DMS 273 treated with DMSO at 0.1 percent for 48 hours (cell line): ENCODE data around the gene RUNX3.
"Not testable (repeated sequence)": the region's sequence is repeated elsewhere in the genome, so short reads cannot be mapped to it uniquely, and the experiment has no call there.

ENCODE experiments used
- DNase-seq: peaks from one replicate; lab custom pipeline; 2025; lab: John Stamatoyannopoulos, UW

Gene RUNX3

DNA sequence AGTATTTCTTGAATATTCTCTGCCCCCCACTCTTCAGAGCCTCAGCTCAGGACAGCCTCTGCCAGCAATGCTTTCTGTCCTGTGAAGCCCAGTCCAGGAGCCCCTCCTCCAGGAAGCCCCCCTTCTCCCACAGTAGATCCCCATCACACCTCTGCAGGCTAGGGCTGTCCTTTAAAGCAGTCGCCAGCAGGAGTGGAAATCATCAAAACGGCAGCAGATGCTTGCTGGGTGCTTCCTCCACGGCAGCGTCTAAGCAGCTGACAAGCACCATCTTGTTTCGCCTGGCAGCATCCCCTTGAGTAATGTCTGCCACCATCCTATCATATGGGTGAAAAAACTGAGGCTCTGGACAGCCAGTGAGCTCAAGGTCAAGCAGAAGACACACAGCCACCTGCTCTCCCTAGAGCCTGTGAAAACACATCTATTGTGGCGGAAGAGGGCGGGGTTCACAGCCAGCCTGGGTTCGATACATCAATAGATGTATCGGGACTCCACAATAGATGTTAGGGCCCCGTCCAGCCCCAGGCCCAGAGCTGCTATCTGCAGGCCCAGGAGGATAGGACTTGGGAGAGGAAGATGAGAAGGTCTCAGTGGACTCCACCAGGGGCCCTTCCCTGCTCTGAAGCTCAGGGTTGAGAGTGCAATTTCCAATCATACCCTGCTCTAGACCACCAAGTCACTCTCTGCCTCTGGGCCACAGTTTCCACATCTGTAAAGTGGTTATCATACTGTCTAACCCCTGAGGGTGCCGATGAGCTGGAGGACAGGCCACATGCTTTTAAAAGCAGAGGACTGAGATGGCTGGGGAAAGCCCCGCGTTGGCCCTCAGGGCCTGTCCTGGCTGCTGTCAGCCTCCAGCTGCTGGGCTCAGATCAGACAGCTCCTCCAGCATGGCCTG is 17.5 kb downstream of the RUNX3 start:
- no peak for DNase-seq

DNA sequence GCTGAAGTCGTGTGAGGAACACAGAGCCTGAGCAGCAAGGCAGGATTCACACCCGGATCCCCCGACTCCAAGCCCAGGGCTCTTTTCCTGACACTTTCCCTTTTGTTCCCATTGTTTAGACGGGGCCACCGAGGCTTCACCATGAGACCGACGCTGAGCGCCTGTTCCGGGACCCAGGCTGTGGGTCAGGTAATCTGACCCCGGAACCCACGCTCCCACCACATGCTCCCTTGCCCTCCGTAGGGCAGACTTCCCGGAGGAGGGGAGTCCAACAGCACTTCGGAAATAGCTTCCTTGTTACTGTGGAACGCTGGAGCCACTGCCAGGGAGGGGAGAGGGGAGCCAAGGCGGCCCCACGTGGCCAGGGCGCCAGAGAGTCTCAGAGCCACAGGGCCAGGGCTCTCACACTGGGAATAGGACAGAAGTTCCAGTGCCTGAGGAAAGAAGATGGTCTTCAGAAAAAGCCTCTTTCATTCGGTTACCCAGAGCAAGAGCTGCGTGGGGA is 18.4 kb downstream of the RUNX3 start:
- no peak for DNase-seq

DNA sequence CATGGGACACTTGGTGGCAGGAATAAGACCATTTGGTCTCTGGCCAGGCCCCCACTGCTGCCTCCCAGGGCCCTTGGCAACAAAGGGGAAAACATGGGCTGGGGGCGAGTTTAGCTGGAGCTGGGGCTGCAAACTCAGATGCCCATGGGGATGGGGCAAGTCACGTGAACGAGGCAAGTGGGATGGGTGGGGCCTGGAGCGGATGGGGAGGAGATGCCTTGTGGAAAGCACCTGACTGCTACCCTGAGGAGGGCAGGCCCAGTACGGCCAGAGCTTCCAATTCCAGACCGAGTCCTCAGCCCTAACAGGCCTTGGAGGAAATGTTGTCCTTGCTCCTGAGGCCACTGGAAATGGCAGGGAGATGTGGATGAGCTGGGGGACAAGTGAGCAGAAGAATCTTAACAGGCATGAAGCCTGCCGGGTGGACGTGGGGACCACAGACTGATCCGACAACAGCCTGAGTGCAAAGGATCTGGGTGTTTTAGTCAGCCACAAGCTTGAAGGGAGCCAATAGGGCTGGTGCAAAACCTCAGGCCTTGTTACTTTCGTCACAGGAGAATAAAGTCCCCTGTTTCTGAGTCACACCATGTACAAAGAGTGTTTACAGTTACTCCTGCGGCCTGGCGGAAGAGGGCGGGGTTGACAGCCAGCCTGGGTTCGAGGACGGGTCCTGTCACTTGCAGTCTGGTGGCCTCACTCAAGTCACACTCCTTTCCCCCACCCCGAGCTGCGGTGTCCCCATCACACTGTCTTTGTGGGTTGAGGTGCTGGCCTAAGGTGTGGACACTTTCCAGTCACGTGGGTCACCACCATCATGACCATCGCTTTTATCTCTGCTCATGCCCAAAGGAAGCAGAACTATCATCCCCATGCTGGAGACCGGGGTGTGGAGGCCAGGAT is 19.1 kb downstream of the RUNX3 start:
- DNase-seq, result no peak

DNA sequence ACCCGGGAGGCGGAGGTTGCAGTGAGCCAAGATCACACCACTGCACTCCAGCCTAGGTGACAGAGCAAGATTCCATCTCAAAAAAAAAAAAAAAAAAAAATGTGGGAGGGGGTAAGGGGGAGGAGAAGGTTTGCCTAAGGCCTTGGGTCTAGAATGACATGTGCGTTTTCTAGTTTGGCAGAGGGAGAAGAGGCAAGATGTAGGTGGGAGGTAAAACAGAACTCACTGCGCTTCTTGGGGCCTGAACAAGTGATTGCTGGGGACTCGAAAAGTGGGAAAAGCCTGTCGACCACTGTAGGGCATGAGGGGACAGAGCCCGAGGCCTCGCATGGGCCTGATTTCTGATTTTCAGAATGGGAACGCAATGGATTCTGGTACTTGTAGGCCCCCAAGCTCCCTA is 19.9 kb downstream of the RUNX3 start:
- no peak for DNase-seq

DNA sequence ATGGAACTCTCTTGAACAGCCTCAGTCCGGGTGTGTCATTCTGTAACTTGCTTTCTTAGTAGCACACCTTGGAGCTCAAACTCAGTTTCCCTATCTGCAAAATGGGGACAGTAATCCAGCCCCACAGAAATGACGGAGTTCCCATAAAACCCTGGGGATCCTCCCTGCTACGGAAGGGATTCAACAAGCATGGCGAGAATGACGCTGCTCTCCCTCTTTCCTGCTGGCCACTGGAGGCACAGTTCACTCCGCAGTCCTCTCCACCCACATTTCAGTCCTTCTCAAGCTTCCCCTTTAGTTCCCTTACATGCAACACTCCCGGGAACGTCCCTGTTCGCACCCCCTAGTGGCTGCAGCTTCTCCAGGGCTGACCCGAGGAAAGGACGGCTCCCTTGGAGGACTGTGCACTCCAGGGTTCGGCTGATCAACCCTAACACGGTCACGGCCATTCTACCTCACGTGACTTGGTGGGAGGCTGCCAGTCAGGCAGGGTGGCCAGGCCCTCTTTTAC is 20.6 kb downstream of the RUNX3 start:
- no peak for DNase-seq

DNA sequence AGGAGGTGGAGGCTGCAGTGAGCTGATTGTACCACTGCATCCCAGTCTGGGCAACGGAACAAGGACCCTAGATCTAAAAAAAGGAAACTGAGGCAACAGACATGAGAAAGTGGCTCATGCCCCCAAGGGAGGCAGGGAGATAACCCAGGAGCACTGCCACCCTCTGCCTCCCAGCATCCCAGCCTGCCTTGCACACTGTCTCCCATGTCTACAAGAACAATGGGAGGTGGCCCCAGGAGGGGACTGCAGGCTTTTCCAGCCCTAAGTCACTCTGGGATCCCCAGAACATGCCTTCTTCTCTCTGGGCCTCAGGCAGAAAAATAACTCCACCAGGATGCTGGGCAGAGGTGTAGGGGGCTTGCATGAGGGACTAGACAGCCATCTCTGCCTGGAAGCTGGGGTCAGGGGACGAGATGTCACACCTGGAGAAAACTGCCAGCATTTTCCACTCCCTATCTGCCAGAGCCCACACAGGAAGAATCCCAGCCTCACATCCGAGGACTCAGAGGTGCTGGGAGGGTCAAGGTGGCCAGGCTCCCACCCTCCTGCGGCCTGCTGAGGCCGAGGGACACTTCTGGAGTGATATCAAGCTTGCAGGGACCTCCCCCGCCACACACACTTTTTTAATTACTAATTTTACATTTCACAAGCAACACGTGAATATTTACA is 21.4 kb downstream of the RUNX3 start:
- no peak for DNase-seq

DNA sequence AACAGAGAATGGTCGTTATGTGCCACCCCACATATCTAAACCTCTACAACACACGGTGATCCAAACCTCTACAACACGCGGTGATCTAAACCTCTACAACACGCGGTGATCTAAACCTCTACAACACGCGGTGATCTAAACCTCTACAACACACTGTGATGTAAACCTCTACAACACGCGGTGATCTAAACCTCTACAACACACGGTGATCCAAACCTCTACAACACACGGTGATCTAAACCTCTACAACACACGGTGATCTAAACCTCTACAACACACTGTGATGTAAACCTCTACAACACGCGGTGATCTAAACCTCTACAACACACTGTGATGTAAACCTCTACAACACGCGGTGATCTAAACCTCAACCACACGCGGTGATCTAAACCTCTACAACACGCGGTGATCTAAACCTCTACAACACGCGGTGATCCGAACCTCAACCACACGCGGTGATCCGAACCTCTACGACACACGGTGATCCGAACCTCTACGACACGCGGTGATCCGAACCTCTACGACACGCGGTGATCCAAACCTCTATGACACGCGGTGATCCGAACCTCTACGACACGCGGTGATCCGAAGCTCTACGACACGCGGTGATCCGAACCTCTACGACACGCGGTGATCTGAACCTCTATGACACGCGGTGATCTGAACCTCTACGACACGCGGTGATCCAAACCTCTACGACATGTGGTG is 22.3 kb downstream of the RUNX3 start:
- not testable (repeated sequence) for DNase-seq

DNA sequence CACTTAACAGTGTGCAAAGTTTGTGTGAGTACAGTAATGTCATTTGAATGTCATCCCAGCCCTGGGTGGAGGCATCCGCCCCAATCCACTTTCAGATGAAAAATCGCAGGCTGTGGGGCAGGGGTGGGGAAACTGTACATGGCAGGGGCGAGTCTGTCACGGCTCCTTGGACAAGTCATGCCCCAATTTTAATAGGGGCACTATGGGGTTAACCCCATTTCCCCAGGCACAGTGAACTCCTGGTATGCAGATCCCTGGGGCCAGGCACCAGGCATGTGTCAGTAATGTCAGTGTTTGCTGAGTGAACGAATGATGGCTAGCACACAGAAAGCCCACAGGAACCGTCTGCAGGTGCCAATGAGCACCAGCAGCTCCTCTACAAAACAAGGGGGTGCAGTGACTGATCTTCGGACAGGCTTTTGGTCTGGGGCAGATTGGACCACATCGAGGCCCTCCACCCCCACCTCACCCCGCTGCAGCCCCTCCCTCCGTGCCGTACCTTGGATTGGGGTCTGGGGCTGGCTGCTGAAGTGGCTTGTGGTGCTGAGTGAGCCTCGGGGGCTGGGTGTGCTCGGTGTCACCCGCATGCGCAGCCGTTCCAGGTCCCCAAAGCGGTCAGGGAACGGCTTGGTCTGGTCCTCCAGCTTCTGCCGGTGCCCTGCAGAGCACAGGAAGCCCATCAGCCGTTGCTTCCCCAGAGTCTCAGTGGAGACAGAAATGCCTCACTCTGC is 23.2 kb downstream of the RUNX3 start:
- DNase-seq, result no peak

DNA sequence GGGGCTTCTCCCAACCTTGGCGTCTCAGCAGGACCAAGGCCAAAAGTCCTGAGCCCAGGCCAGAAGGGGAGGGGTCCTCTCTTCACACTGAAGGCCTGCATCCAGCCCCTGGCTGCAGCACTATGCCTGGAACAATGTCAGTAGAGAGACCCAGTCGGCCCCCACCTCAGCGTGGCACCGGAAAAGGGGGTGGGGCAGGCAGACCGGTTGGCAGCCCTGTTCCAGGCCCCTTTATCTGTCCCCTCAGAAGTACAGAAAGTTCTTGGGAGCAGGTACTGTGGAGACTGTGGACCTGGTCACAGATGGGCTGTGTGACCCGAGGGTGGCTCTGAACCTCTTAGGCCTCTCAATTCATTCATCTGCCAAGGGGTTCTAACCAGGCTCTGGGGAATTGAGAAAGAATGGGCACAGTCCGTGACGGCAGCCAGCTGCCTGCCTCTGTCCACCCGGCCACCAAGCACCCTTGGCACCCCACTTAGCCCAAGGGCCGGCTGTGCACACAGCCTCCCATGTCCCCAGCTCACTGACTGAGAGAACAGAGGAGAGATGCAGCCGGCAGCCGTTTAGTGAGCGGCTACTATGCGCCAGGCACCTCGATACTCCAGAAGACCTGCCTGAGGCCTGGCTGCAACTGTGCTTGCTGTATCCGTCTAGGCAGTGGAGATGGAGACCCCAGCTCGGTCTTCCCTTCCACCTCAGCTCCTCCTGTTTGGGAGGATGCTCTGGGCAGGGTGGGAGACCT is 23.9 kb downstream of the RUNX3 start:
- DNase-seq, result no peak

DNA sequence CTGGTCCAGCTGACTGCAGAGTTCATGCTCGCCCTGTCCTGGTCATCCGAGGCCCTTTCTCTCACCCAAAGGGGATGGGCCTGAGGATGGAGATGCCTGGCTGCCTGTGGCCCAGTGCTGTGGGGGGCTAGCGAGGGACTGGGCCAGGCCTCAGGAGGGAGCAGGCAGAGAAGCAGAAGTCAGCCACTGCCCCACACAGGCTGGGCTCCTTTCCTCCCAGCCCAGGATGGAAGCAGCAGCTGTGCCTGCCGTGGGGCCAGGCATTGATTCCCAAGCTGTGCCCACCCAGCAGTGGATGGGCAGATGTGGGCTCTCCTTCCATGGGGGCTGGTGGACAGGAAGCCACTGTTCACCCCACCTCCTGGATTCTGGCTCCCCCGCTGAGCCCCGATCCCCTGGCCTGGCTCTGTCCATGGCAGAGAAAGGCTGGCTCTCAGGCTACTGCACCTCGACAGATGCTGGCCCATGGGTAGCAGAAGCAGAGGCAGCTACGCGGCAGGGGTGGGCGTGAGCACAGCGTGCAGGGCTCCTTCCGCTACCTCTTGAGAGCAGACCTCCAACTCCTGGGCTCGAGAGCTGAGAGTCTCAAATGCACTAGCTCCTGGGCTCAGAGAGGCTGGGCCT is 24.6 kb downstream of the RUNX3 start:
- no peak for DNase-seq

DNA sequence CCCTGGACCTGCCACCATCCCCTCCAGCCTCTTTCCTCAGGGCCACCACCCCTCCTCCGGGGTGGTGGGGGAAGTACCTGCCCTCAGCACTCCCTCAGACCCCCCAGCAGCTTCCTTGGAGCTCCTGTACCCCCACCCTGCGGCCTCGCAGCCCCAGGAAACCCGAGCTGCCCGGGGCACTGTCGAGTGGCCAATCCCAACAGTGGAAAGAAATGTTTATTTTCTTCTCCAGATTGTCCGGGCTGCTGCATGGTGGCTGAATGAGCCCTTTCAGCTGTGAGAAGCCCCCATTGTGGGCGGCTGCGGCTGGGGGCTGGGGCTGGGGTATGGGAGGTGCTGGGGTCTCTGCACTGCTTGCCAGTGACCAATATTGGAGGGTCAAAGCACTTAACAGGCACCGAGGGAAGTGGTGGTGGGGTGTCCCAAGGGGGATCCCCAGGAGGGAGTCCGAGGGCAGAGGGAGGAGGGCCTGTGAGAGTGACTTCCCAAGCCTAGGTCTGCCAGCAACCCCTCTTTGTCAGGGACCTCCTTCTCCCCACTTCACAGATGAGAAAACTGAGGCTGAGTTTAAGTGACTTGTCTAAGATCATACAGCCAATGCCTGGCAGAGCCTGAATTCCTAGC is 25.2 kb downstream of the RUNX3 start:
- DNase-seq, result no peak

DNA sequence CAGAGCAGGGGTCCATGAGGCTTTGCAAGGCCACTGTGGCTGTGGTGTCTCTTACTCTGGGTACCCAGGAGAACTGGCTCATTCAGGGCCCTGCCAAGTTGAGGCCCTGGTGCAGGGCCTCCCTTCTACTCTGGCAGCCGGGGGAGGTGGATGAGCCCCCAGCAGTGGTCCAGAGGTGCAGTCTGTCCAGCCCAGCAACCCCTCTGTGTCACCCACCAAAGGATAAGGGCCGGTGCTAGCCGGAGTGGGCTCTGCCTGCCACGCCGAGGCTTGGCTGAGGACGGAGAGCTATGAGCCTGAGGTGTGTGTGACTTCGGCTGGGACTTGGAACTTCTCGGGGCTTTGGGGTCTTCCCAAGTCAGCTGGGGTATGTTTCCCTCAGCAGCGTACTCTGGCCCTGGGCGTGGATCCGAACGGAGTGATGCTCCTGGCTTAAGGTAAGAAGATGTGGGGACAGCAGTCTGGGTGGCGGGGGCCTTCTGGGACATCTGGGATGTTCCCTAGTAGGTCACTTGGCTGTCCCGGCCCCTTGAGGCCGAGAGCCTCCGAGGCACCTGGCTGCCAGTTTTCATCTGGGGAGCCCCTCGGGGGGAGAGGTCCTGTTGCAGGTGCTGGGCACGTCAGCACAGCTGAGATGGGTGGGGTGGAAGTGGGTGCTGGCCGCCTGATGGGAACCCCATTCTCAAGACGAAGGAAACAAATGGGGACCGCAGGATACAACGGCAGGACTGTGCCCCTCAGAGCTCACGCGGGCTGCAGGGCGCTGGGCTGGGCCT is 25.9 kb downstream of the RUNX3 start:
- no peak for DNase-seq

DNA sequence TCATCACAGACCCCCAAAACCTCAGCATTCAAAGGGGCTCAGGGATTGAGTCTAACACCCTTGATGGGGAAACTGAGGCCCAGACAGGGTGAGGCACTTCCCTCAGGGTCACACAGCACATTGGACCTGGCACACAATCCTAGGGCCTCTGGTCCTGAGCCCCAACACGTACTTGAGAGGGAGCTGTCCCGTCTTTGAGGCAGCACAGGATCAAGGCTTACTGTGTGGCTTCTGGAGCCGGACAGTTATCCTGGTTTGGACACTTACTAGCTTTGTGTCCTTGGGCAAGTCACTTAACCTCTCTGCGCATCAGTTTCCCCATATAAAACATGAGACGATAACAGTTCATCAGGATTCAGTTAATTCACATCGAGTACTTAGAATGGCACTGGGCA is 26.5 kb downstream of the RUNX3 start:
- no peak for DNase-seq

DNA sequence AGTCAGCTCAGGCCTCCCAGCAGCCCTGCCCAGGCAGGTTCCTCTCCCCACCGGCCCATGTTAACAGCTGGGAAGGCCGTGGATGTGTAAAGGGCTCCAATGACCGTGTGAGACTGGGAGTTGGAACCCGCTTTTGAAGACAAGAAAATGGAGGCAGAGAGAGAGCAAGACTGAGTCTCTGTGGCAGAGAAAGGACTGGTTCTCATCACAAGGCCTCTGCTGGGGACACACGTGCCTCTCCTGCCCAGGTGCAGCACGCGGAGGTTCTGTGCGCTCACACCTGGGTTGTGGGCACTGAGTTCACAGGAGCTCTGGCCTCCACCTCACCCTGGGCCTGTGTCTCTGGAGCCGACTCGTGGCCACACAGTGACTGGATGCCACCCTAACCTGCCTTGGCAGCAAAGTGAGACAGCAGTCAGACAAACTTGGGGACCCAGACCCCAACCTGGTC is 27.0 kb downstream of the RUNX3 start:
- DNase-seq, result no peak

DNA sequence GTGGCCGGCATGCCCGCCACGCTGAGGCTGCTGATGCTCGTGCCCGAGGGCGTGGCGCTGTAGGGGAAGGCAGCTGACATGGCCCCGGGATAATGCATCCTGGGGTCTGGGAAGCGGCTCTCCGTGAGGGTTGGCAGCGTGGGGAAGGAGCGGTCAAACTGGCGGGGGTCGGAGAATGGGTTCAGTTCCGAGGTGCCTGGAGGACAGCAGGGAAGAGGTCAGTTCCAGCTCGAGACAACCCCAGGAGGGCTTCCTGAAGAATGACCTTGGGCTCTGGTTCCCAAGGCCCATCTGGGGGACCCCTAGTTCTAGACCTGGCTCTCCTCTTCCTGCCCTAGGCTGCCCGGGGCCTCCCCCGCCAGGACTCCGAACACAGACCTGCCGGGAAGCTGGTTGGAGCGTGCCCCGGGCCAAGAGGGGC is 27.6 kb downstream of the RUNX3 start:
- no peak for DNase-seq

DNA sequence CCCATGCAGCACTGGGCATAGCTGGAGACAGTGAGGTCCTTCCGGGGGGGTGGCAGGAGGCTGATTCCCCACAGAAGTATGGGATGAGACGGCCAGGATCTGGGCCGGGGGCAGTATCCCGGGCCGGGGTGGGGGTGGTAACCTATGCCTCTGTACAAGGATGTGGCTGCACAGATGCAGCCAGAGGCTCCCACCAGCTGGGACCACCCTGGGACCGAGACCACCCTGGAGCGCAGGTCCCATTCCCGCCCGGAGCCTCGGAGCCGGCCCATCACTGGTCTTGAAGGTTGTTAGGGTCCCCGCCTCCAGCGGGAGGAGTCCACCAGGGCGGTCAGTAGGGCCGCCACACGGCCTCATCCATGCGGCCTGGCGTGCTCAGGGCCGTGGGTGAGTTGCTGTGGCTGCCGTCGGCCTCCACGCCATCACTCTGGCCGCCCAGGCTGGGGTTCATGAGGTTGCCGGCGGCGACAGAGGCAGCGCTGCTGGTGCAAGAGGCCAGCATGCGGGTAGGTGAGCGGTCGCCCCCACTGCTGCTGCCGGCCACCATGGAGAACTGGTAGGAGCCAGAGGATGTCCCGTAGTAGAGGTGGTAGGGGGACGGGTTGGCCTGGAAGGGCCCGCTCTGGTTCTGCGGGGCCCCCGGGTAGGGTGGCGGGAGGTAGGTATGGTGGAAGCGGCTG is 28.1 kb downstream of the RUNX3 start:
- DNase-seq, result no peak

DNA sequence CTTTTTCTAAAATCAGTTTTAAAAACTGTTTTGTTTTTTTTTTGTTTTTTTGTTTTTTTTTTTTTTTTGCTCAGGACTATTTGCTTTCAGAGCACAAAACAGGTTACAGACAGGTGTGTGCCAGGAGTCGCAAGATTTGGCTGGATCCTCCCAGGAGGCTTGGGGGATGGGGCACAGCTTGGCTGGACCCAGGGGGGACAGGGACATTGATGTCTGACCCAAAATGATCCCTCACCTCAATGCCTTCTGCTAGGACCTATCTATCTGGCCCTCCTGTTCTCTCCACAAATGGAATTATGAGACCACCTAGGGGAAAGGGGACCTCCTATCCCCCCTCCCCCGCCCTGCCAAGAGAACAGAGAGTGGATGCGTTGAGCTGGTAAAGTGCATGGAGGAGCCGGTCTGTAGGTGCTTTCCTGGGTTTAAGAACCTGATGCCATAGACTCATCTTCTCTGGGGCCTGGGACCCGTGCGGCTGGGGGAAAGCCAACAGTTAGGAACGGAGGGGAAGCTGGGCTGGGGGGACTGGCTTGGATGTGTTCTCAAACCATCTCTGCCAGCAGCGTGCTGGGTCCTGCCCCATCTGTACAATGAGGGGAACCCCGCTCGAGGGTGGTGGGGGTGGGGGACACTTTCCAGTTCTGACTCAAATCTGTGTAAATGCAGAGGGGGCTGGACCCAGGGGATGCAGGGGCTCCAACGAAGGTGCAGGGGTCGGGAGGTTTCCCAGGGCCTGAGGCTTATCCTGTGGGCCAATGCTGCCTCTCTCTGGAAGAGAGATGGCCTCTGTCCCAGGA is 28.9 kb downstream of the RUNX3 start:
- no peak for DNase-seq
